B cell (primary cell): ENCODE results near the gene CACNA1G. TPM values are rescaled to one million over a fixed set of nuclear protein-coding genes. Genes with fewer than 3 reads are reported as not detected.

Experiments
- ATAC-seq: fragments of 200-7000 bp; cut with Tn5 transposase; one replicate; pipeline ENCODE4 v1.10.0; 2021; ENCODE audit warnings: low read depth, mild to moderate bottlenecking, moderate number of reproducible peaks, moderate library complexity
- CTCF ChIA-PET: fragments of 350-600 bp; sonication (Branson Sonifier 250); formaldehyde crosslinking; loops from one replicate; lab custom pipeline; 2021; ENCODE audit warnings: antibody characterized with exemption, inconsistent platforms; lab: Charles Lee
- POLR2A ChIA-PET: fragments of 350-600 bp; sonication (Branson Sonifier 250); formaldehyde crosslinking; loops from one replicate; lab custom pipeline; 2021; ENCODE audit warnings: antibody characterized with exemption; lab: Charles Lee
- DNase-seq: peaks from one replicate; pipeline ENCODE4 v3.0.0; 2013
- H2AFZ ChIP-seq: 2 replicates; pipeline ENCODE4 v1.6.1; 2012; ENCODE audit warnings: mild to moderate bottlenecking, low read depth, low read length; ENCODE audit not compliant: insufficient read depth, poor library complexity, severe bottlenecking
- H3K27ac ChIP-seq, 2 donors: 1 replicate in 1 of 2; 2 replicates in 1 of 2; pipeline ENCODE4 v1.5.1; 2012 to 2013; ENCODE audit warnings: low read length in 2 of 2, mild to moderate bottlenecking in 2 of 2, moderate library complexity in 1 of 2
- H3K27me3 ChIP-seq, 4 experiments: fragments of 200-600 bp in 1 of 4; sonication (generic) in 1 of 4; replicated peaks in 1 of 4; 1 replicate in 2 of 4; 2 replicates in 2 of 4; pipeline versions ENCODE4 v1.6.1 to v1.7.0; 2013 to 2016; ENCODE audit warnings: low read length in 3 of 4, mild to moderate bottlenecking in 2 of 4, mixed read lengths in 1 of 4, moderate library complexity in 1 of 4; ENCODE audit not compliant: insufficient read depth in 4 of 4, control insufficient read depth in 3 of 4; ENCODE audit errors: control extremely low read depth in 1 of 4
- H3K36me3 ChIP-seq, 2 experiments: replicated peaks in 1 of 2; 1 replicate in 1 of 2; 2 replicates in 1 of 2; pipeline versions ENCODE4 v1.6.1 to v1.7.1; 2013; ENCODE audit warnings: low read length in 1 of 2; ENCODE audit not compliant: insufficient read depth in 2 of 2, control insufficient read depth in 1 of 2; ENCODE audit errors: control extremely low read depth in 1 of 2, extremely low read depth in 1 of 2
- H3K4me1 ChIP-seq, 2 donors: fragments of 200-600 bp in 1 of 2; sonication (generic) in 1 of 2; 1 replicate in 1 of 2; 2 replicates in 1 of 2; pipeline versions ENCODE4 v1.5.1 to v1.6.1; 2013 to 2017; ENCODE audit warnings: low read length in 2 of 2; ENCODE audit not compliant: control insufficient read depth in 2 of 2, insufficient read depth in 2 of 2
- H3K4me2 ChIP-seq: replicated peaks from 2 replicates; pipeline ENCODE3; 2012; ENCODE audit warnings: mild to moderate bottlenecking, low read depth, low read length; ENCODE audit not compliant: poor library complexity, severe bottlenecking
- H3K4me3 ChIP-seq, 5 experiments: fragments of 200-600 bp in 1 of 5; sonication (generic) in 1 of 5; 1 replicate in 3 of 5; 2 replicates in 2 of 5; pipeline versions ENCODE4 v1.5.1 to v1.7.0; 2011 to 2016; ENCODE audit warnings: low read length in 4 of 5, mild to moderate bottlenecking in 4 of 5, low read depth in 2 of 5, control low read depth in 1 of 5, moderate library complexity in 1 of 5; ENCODE audit not compliant: insufficient read depth in 1 of 5; ENCODE audit errors: control extremely low read depth in 1 of 5, extremely low read depth in 1 of 5
- H3K79me2 ChIP-seq: fragments of 200-600 bp; sonication (generic); one replicate; pipeline ENCODE4 v1.6.0; 2016; ENCODE audit warnings: low read length; ENCODE audit not compliant: control insufficient read depth, insufficient read depth
- H3K9ac ChIP-seq: fragments of 200-600 bp; sonication (generic); 2 replicates; pipeline ENCODE4 v1.6.1; 2017; ENCODE audit warnings: mild to moderate bottlenecking, low read length, moderate library complexity
- H3K9me3 ChIP-seq, 3 donors: one replicate each; pipeline versions ENCODE4 v1.6.1 to v1.7.1; 2013; ENCODE audit warnings: low read length in 2 of 3; ENCODE audit not compliant: control insufficient read depth in 2 of 3, insufficient read depth in 1 of 3; ENCODE audit errors: control extremely low read depth in 1 of 3
- H4K20me1 ChIP-seq: 2 replicates; pipeline ENCODE4 v1.6.0; 2012; ENCODE audit warnings: mild to moderate bottlenecking, low read length; ENCODE audit not compliant: insufficient read depth, control insufficient read depth, poor library complexity, severe bottlenecking
- H3K27ac Mint-ChIP-seq: one replicate; pipeline ENCODE4 v1.8.0; 2021; ENCODE audit warnings: mixed read lengths
- H3K27me3 Mint-ChIP-seq: one replicate; pipeline ENCODE4 v1.8.0; 2021; ENCODE audit warnings: mixed read lengths
- H3K4me1 Mint-ChIP-seq: one replicate; pipeline ENCODE4 v1.8.0; 2021; ENCODE audit warnings: mixed read lengths
- H3K4me3 Mint-ChIP-seq: one replicate; pipeline ENCODE4 v1.8.0; 2021; ENCODE audit warnings: mixed read lengths
- H3K9me3 Mint-ChIP-seq: one replicate; pipeline ENCODE4 v1.8.0; 2022; ENCODE audit warnings: mixed read lengths; ENCODE audit not compliant: insufficient read depth
- CTCF ChIP-seq: fragments of 200-600 bp; IDR thresholded peaks from one replicate; pipeline ENCODE4 v1.8.0; 2022; ENCODE audit warnings: antibody characterized with exemption, mild to moderate bottlenecking
- EZH2 ChIP-seq: IDR thresholded peaks from 2 replicates; pipeline ENCODE4 v1.6.1; 2012; ENCODE audit warnings: borderline replicate concordance, low read depth, mild to moderate bottlenecking, moderate library complexity, low read length; ENCODE audit not compliant: insufficient read depth, poor library complexity, severe bottlenecking
- WGBS: methylation state at CpG from one replicate; pipeline ENCODE4 v1.1.5; 2013; ENCODE audit warnings: missing lambda C conversion rate; ENCODE audit not compliant: insufficient coverage; 5-methylcytosine and 5-hydroxymethylcytosine counted together
- intact Hi-C: fragments of 100-400 bp; cut with micrococcal nuclease; formaldehyde crosslinking; loops from one replicate; pipeline ENCODE4 v1.10.0; 2022
- polyA plus RNA-seq: library from polyadenylated mRNA; depleted of rRNA; stranded (reverse); fragments of >200 nt; gene quantifications from 2 replicates; pipeline ENCODE4 v1.2.3, GENCODE V29; 2012
- total RNA-seq, 2 donors: library from RNA; stranded (reverse); fragments of 120-200 nt in 1 of 2; gene quantifications; 1 replicate in 1 of 2; 2 replicates in 1 of 2; pipeline versions ENCODE4 v1.2.3 to v1.2.4, GENCODE V29; 2013 to 2022

CACNA1G gene
- total and polyA plus RNA-seq, 2 donors (not counting 1 experiment from before 2014, with no cell fraction given), result 0.12 TPM; not detected in 1

GRCh38 chr17:50660042-50660886 is 99.7 kb downstream of the CACNA1G start:
- no peaks in the 10 kb centered on the region for H3K79me2 ChIP-seq
- no peak overlapping the region for H3K4me2 ChIP-seq
- H3K9me3 ChIP-seq, result no peaks in the 10 kb centered on the region
- H3K9me3 Mint-ChIP-seq, result no peaks in the 10 kb centered on the region
- no peak for TF ChIP-seq CTCF
- TF ChIP-seq EZH2, result no peak
- H3K27ac Mint-ChIP-seq, result no peak overlapping the region
- no peaks in the 10 kb centered on the region for H3K4me1 Mint-ChIP-seq
- no peak overlapping the region for H3K27ac ChIP-seq
- ATAC-seq (no peak), DNase-seq (no peak)
- 59% methylated on average over 6 of the region's 11 CpGs for WGBS
- intact Hi-C loops, result no loop called here
- H3K4me3 ChIP-seq, result no peak overlapping the region
- no peak overlapping the region for H2AFZ ChIP-seq
- no peaks in the 10 kb centered on the region for H4K20me1 ChIP-seq
- ChIA-PET CTCF (no interaction called here), POLR2A (no interaction called here)
- no peaks in the 10 kb centered on the region for H3K4me1 ChIP-seq
- H3K27me3 ChIP-seq, result peaks cover 0 to 4% (median 0%) of the 10 kb centered on the region in 4 experiments
- no peaks in the 10 kb centered on the region for H3K36me3 ChIP-seq
- peaks cover 12% of the 10 kb centered on the region for H3K27me3 Mint-ChIP-seq
- no peak overlapping the region for H3K9ac ChIP-seq
- H3K4me3 Mint-ChIP-seq, result no peak overlapping the region

GRCh38 chr17:50660887-50661345 is 100.4 kb downstream of the CACNA1G start:
- no peaks in the 10 kb centered on the region for H4K20me1 ChIP-seq
- H3K27ac ChIP-seq, result no peak overlapping the region
- H3K27me3 ChIP-seq, result peaks cover 0 to 4% (median 0%) of the 10 kb centered on the region in 4 experiments
- H3K9me3 ChIP-seq, result no peaks in the 10 kb centered on the region
- DNase-seq (no peak), ATAC-seq (no peak)
- TF ChIP-seq CTCF, result no peak
- no peak for TF ChIP-seq EZH2
- no peaks in the 10 kb centered on the region for H3K4me1 ChIP-seq
- H3K79me2 ChIP-seq, result no peaks in the 10 kb centered on the region
- no peaks in the 10 kb centered on the region for H3K36me3 ChIP-seq
- CTCF ChIA-PET, result no interaction called here
- Mint-ChIP-seq H3K27me3 (peaks cover 12% of the 10 kb centered on the region), H3K4me1 (no peaks in the 10 kb centered on the region), H3K9me3 (no peaks in the 10 kb centered on the region), H3K4me3 (no peak overlapping the region), H3K27ac (no peak overlapping the region)
- no peak overlapping the region for H3K4me2 ChIP-seq
- POLR2A ChIA-PET, result no interaction called here
- no peak overlapping the region for H3K4me3 ChIP-seq
- intact Hi-C loops, result no loop called here
- 90% methylated on average over 9 of the region's 10 CpGs for WGBS
- H2AFZ ChIP-seq, result no peak overlapping the region
- no peak overlapping the region for H3K9ac ChIP-seq
